ENCODE data around the gene RASGRP4. TPM values are rescaled to one million over a fixed set of nuclear protein-coding genes. Genes with fewer than 3 reads are reported as not detected.

The RASGRP4 gene
- total RNA-seq, 1 donor from 2014 or later, result not detected

DNA sequence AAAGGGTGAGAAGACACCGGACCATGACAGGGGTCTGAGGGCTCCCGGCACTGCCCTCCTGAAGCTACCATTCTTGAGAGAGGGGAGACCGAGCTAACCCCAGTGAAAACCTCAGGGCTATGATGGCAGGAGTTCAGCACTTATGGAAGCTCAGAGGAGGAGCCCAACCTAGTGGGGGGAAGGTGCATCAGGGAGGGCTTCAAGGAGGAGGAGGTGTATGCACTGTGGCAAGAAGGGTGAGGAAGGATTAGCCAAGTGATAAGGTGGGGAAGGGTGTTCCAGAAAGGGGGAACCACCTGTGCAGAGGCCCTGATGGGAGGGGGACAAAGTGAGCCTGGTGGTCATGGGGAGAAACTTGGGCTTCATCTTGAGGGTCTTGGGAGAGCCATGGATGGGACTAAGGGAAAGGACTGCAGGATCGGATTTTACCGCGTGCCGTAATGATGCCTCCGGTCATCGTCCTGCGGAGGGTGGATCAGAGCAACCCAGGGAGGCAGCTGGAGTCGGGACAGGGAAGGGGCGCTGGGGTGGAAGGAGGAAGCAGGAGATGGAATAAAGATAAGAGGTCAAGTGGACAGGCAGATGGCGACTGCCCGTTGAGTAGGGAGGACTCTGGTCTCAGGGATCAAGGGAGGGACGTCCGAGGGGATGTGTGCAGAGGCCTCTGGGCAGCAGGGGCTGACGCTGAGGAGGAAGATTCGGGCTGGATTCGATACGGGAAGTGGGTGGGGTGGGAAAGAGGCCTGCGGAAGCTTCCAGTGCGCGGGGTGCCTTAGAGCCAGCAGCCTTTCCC is 65.0 kb downstream of the RASGRP4 start:
- H3K4me3 ChIP-seq (ENCODE audit: low read depth, low read length), result peak overlapping the region; percentile 55
- FAIRE-seq, result peak; percentile 32
- H3K27me3 ChIP-seq (ENCODE audit: control insufficient read depth, insufficient read depth, low read length), result peaks cover 17% of the 10 kb centered on the region
- no peak for TF ChIP-seq CTCF (IDR thresholded peaks at IDR 0.05; ENCODE audit: insufficient read depth, low read length, severe bottlenecking)
- H3K36me3 ChIP-seq (ENCODE audit: control insufficient read depth, insufficient read depth, low read length), result no peaks in the 10 kb centered on the region
- DNase-seq (ENCODE audit: low read depth), result no peak

GRCh38 chr19:38360351-38360750 is 65.7 kb downstream of the RASGRP4 start:
- Histone ChIP-seq H3K36me3 (ENCODE audit: control insufficient read depth, insufficient read depth, low read length) (no peaks in the 10 kb centered on the region), H3K27me3 (ENCODE audit: control insufficient read depth, insufficient read depth, low read length) (peaks cover 17% of the 10 kb centered on the region), H3K4me3 (ENCODE audit: low read depth, low read length) (no peak overlapping the region)
- TF ChIP-seq CTCF (IDR thresholded peaks at IDR 0.05; ENCODE audit: insufficient read depth, low read length, severe bottlenecking), result no peak
- no peak for FAIRE-seq
- no peak for DNase-seq (ENCODE audit: low read depth)

DNA sequence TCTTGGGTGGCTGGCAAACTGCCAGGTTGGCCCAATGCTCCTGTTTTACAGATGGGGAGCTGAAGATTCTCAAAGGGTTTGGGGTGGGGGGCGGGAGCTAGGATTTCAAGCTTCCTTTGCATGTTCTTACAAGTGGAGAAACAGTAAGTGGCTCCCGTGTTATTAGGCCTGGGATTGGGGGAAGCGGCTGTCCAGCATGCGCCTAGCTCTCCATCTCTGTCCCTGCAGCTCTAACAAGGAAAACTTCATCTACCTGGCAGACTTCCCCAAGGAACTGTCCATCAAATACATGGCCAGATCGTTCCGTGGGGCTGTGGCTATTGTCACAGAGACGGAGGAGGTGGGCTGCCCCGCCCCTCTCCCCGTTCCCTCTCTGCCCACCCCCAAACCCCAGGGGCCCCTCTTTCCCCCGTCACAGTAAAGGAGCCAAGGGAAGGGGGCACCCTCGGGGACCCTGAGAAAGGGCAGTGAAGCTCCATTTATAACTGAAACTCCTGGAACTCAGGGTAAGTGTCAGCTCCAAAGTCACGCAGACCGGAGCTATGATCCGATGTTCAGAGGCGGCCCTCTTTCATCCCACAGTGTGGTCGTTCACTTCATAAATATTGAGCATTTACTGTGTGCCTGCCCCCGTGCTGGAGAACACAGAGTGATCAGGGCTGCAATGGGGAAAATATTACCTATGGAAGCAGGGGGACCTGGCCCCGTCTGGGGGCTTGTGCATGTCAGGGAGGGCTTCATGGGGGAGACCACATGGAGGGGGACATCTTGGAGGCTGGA is 66.6 kb downstream of the RASGRP4 start:
- FAIRE-seq, result no peak
- Histone ChIP-seq H3K4me3 (ENCODE audit: low read depth, low read length) (no peak overlapping the region), H3K27me3 (ENCODE audit: control insufficient read depth, insufficient read depth, low read length) (peaks cover 19% of the 10 kb centered on the region), H3K36me3 (ENCODE audit: control insufficient read depth, insufficient read depth, low read length) (no peaks in the 10 kb centered on the region)
- TF ChIP-seq CTCF (IDR thresholded peaks at IDR 0.05; ENCODE audit: insufficient read depth, low read length, severe bottlenecking), result no peak
- no peak for DNase-seq (ENCODE audit: low read depth)

Other genes starting within 250 kb of the RASGRP4 start
- 0.13 TPM in 1 of 2 replicates, not detected in the other for gene DPF1, start 202.0 kb downstream of the RASGRP4 start, total RNA-seq
- 0.38 and 1.6 TPM in 2 replicates for gene PPP1R14A, start 169.8 kb downstream of the RASGRP4 start, total RNA-seq
- gene SPINT2, start 161.6 kb downstream of the RASGRP4 start, total RNA-seq, result 1,057 and 1,682 TPM in 2 replicates
- gene C19orf33, start 122.0 kb downstream of the RASGRP4 start, total RNA-seq, result 266 and 612 TPM in 2 replicates
- 30.0 and 51.5 TPM in 2 replicates for gene YIF1B, start 110.3 kb downstream of the RASGRP4 start, total RNA-seq
- 19.0 and 27.8 TPM in 2 replicates for gene KCNK6, start 106.4 kb downstream of the RASGRP4 start, total RNA-seq
- 3.5 and 5.0 TPM in 2 replicates for gene CATSPERG, start 90.4 kb downstream of the RASGRP4 start, total RNA-seq
- gene PSMD8, start 51.6 kb downstream of the RASGRP4 start, total RNA-seq, result 209 and 260 TPM in 2 replicates
- under 0.01 and 0.13 TPM in 2 replicates for gene GGN, start 38.2 kb downstream of the RASGRP4 start, total RNA-seq
- gene SPRED3, start 37.5 kb downstream of the RASGRP4 start, total RNA-seq, result 0.13 and 0.26 TPM in 2 replicates
- gene FAM98C, start 23.1 kb downstream of the RASGRP4 start, total RNA-seq, result 15.0 and 15.6 TPM in 2 replicates
- gene RYR1, start 7.5 kb upstream of the RASGRP4 start, total RNA-seq, result 4.5 and 7.4 TPM in 2 replicates
- gene MAP4K1, start 191.7 kb upstream of the RASGRP4 start, total RNA-seq, result not detected in 2 replicates
- 262 and 374 TPM in 2 replicates for gene EIF3K, start 193.0 kb upstream of the RASGRP4 start, total RNA-seq
- 130 and 135 TPM in 2 replicates for gene ACTN4, start 221.4 kb upstream of the RASGRP4 start, total RNA-seq